ENCODE results near the gene XG.
"Not testable (repeated sequence)": the region's sequence is repeated elsewhere in the genome, so short reads cannot be mapped to it uniquely, and the experiment has no call there.

XG gene

DNA sequence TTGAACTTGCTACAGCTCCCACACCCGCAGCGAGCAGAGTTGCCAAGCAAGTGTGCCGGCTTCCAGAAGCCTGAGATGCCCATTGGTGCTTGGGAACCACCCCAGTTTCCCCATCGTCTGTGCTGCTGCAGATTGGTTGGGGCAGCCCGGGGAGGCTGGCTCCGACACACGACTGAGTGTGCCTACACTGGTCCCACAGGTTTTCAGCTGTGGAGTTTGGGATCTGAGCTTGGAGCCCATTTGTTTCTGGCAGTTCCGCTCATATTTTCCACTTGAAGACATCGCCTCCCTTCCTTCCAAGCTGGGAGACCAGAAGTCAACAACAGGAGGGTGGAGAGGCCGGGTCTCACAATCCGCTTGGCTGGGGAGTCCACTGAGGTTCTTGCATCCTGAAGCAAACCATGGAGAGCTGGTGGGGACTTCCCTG, at the start of gene XG:
Gene XG, plus strand, starts transcription at position 167 of the 427 bp plus-strand sequence. Its CDS starts 235 bp downstream, at position 402.
- DNase-seq (ENCODE audit: low read depth, low spot score) = not testable (repeated sequence)

- peak; percentile 87 for DNase-seq (ENCODE audit: low read depth, low spot score)
Observed at GRCh38 chrX:2703991-2704369, 47.9 kb upstream of the XG start.

GRCh38 chrX:2705046-2705832, 46.6 kb upstream of the XG start:
- DNase-seq (ENCODE audit: low read depth, low spot score) = peak; percentile 63

DNA sequence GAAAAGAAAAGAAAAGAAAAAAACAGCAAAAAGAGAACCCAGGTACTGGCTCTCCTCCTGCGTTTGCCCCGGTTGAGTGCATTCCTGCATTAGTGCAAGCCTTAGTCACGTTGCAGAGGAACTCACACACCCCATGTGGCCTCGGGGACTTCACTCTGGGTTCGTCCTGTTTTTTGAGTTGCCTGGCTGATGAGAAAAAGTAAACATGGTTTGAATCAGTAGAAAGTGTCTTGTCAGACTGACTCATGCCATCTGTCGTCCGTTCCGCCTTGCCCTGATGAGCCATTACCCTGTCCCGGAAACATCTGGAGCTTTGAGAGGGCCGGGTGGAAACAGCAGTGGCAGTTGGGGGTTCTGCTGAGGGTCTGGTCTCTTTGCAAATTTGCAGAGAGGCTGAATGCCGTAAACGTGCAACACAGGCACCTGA, 44.5 kb upstream of the XG start:
- DNase-seq (ENCODE audit: low read depth, low spot score) = peak; percentile 75

DNA sequence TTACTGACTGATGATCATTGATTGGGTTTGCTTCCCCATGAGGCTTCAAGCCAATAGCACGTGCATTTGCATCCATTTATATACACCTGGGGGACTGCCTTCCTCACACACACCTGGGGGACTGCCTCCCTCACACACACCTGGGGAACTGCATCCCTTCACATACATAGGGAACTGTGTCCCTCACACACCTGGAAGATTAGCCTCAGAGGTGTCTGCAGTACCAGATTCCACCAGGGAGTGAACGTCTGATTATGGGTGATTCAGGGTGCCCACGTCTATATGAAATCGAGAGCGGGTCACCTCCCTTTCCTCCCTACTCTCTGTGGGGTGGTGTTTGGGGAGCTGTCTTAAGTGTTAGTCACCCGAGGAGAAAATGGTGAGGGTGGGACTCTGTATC, 43.8 kb upstream of the XG start:
- no peak for DNase-seq (ENCODE audit: low read depth, low spot score)

- no peak for DNase-seq (ENCODE audit: low read depth, low spot score)
Observed at GRCh38 chrX:2708592-2709188, 43.1 kb upstream of the XG start.

GRCh38 chrX:2709556-2709955, 42.3 kb upstream of the XG start:
- DNase-seq (ENCODE audit: low read depth, low spot score) = no peak

DNA sequence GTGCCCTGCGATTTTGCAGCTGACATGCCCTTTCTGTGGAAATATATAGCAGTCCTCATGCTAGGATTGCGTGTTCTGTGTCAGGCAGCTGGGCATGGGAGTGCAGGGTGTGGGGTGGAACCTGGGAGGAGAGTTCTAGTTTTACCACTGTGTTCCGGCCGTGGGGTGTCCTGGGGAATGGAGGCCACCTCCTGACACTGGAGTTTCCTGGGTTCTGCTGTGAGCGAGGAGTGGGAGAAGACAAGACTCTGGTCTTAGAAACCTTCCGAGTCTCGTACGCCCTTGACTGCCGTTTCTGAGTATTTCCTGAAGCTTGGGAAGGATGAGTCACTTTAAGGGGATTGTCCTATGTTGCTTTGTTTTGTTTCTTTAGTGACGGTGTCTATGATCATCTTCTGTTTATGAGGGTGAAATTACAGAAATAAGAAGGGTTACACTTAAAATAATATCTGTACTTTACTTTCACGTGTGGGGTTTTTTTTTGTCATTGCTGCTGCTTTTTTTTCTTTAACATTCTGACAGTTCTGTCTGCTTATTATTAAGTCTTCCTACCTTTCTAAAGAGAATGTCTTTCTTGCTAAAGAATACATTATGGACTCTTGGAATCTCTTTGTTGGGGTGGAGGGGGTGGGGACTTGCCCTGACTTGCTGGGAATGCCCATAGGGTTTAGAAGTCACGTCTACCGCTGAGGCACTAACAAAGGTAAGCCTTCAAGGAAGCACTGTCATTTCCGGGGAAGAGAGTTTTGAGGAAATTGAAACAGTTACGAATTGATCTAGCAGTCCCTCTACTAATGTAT, 41.6 kb upstream of the XG start:
- peak; percentile 65 for DNase-seq (ENCODE audit: low read depth, low spot score)

DNA sequence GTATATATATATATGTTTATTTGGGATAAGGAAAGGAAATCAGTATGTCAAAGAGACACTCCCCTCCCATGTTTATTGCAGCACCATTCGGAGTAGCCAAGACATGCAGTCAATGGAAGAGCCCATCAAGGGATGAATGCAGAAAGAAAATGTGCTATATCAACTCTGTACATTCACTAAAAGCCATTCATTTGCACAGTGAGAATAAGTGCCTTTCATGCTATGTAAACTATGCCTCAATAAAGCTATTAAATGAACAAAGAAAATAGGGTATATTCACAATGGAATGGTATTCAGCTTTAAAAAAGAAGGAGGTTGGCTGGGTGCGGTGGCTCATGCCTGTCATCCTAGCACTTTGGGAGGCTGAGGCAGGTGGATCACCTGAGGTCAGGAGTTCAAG, 40.4 kb upstream of the XG start:
- DNase-seq (ENCODE audit: low read depth, low spot score) = no peak

DNA sequence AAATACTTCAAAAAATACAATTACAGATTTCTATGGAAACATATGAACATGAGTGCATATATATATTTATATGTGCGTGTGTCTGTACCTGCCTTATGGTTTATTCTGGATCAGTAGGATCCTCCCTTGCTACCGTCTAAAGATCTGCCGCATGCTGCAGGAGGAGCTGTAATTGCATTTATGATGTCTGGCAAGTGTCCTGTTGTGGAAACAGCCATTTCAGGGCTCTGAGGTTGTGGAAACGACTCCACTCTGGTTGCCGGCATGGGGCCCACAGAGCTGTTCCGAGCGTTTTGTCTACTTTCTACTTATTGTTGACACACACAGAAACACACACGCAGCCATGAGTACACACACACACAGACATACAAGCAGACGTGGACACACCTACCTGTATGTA, 39.4 kb upstream of the XG start:
- DNase-seq (ENCODE audit: low read depth, low spot score) = no peak

- no peak for DNase-seq (ENCODE audit: low read depth, low spot score)
Observed at GRCh38 chrX:2712890-2713840, 38.7 kb upstream of the XG start.

GRCh38 chrX:2714551-2714950, 37.3 kb upstream of the XG start:
- DNase-seq (ENCODE audit: low read depth, low spot score) = no peak

DNA sequence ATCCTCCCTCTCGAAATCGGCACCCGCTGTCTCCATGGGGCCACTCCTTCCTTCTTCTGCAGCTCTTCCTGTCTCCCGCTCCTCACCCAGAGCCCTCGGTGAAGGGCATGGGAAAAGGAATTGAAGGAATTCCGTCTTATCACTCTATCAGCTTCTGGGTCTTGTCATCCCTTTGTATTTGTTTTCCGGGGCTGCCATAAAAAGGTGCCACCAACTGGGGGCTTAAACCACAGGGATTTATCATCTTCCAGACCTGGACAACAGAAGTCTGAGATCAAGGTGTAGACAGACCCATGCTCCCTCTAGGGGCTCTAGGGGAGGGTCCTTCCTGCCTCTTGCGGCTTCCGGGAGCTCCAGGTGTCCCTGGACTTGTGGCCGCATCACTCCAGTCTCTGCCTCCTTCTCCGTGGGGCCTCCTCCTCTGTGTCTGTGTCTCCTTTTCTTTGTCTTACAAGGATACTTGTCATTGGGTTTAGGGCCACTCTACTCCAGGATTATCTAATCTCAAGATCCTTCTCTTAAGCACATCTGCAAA, 36.7 kb upstream of the XG start:
- DNase-seq (ENCODE audit: low read depth, low spot score) = no peak

DNA sequence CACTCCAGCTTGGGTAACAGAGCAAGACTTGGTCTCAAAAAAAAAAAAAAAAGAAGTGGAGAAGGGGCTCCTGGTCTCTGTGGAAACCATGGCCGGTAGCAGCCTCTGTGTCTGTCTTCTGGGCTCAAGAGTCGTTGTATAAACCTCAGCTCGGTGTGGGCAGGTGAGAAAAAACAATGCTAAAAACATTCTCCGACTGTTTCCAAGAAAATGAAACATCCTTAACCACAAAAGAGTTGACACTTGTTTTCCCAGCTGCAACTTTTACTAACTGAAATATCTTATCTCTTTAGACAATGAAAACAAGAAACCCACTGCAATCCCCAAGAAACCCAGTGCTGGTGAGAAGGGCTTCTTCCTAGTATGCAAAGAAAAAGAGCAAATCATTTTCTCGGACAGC, 34.5 kb upstream of the XG start:
- no peak for DNase-seq (ENCODE audit: low read depth, low spot score)

GRCh38 chrX:2718821-2719220, 33.0 kb upstream of the XG start:
- no peak for DNase-seq (ENCODE audit: low read depth, low spot score)

GRCh38 chrX:2719774-2720447, 31.9 kb upstream of the XG start:
- DNase-seq (ENCODE audit: low read depth, low spot score) = no peak

DNA sequence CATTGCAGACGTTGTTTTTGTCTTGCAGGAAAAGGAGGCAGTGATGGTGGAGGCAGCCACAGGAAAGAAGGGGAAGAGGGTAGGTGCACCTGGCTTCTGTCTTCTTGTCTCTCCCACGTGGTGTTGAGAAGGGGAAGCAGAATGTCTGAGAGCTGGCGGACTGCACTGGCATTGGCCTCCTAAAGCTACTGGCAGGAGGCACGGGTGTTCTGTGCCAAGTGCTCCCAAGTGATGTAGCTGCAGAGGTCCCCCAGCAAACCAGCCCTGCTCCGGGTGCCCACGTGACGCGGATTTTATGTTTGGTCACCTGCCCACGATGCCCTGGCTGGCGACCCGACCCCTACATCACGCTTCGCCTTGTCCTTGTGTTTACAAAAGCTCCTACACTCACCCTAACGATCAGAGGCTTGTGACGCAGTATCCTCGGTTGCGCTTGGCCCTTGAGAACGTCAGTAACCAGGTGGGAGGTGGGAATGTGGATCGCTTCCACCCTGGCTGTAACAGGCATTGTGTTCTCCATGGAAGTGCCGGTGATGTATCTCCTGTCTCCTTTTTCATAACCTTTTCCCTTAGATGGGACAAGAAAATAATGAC, 28.5 kb upstream of the XG start:
- DNase-seq (ENCODE audit: low read depth, low spot score) = no peak

DNA sequence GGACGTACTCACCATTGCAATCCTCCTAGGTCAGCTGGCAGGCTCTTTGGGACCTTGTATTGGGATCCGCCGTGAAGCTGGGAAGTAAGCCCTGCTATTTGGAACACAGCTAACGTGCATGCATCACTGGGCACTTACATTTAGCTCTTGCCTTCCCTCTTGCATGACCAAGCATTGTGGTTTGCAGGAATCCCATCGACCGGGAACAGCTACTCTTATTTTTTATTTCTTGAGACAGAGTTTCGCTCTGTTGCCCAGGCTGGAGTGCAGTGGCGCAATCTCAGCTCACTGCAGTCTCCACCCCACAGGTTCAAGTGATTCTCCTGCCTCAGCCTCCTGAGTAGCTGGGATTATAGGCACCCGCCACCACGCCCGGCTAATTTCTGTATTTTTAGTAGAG, 24.6 kb upstream of the XG start:
- peak; percentile 93 for DNase-seq (ENCODE audit: low read depth, low spot score)

DNA sequence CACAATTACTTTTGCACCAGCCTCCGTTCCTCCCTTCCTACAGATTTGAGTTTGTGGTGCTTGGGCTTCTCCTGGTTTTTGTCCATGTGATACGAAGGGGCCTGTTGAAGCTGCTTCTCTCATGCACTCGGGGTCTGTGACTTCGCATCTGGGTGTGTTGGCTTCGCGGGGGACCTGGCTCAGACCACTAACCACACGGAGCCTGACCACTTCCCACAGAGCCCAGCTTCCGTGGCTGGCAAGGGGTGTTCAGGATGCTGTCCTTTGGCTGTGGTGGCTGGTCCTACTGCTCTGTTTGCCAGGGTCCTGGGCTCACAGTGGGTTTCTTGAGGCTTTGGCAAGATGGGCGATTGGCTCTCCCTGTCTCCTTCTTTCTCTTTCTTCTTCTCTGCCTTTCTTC, 19.8 kb upstream of the XG start:
- no peak for DNase-seq (ENCODE audit: low read depth, low spot score)

DNA sequence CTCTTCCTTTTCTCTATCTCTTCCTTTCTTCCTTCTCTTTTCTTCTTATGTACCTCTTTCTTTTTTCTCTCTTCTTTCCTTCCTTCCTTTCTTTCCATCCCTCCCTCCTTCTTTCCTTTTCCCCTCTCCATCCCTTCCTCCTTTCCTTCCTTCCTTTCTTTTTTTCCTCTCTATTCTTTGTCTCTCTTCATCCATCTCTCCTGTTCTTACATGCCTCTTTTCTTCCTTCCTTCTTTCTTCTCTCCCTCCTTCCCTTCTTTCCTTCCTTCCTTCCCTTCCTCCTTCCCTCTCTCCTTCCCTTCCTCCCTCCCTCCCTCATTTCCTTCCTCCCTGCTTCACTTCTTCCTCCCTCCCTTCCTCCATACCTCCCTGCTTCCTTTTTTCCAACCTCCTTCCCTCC, 19.2 kb upstream of the XG start:
- no peak for DNase-seq (ENCODE audit: low read depth, low spot score)
